Hepatocyte (in vitro differentiated cells): Measurements from ENCODE around the gene GALNT13. TPM values are rescaled to one million over a fixed set of nuclear protein-coding genes. Genes with fewer than 3 reads are reported as not detected.

Experiments used
- DNase-seq: peaks from one replicate; pipeline ENCODE4 v3.0.0-alpha.2; 2016; ENCODE audit warnings: low spot score
- H2AFZ ChIP-seq: fragments of 200-600 bp; sonication (generic); 2 replicates; pipeline ENCODE4 v1.6.0; 2016; ENCODE audit warnings: antibody characterized with exemption, mild to moderate bottlenecking
- H3K27ac ChIP-seq: fragments of 200-600 bp; sonication (generic); 2 replicates; pipeline ENCODE4 v1.5.1; 2016; ENCODE audit warnings: mild to moderate bottlenecking
- H3K27me3 ChIP-seq: fragments of 200-600 bp; sonication (generic); 2 replicates; pipeline ENCODE4 v1.6.1; 2016
- H3K36me3 ChIP-seq: fragments of 200-600 bp; sonication (generic); replicated peaks from 2 replicates; pipeline ENCODE4 v1.5.1; 2016; ENCODE audit warnings: low read depth; ENCODE audit not compliant: insufficient read depth
- H3K4me1 ChIP-seq: fragments of 200-600 bp; sonication (generic); 2 replicates; pipeline ENCODE4 v1.5.1; 2016; ENCODE audit warnings: mild to moderate bottlenecking, moderate library complexity; ENCODE audit not compliant: insufficient read depth
- H3K4me2 ChIP-seq: fragments of 200-600 bp; sonication (generic); 2 replicates; pipeline ENCODE4 v1.6.0; 2016
- H3K4me3 ChIP-seq: fragments of 200-600 bp; sonication (generic); 2 replicates; pipeline ENCODE4 v1.5.1; 2016; ENCODE audit warnings: mild to moderate bottlenecking
- H3K79me2 ChIP-seq: fragments of 200-600 bp; sonication (generic); 2 replicates; pipeline ENCODE4 v1.6.0; 2017; ENCODE audit warnings: mild to moderate bottlenecking
- H3K9me2 ChIP-seq: fragments of 200-600 bp; sonication (generic); replicated peaks from 2 replicates; pipeline ENCODE4 v1.6.0; 2017; ENCODE audit warnings: mild to moderate bottlenecking; ENCODE audit not compliant: insufficient read depth
- H3K9me3 ChIP-seq: fragments of 200-600 bp; sonication (generic); 2 replicates; pipeline ENCODE4 v1.5.1; 2016; ENCODE audit warnings: low read depth, mild to moderate bottlenecking
- H4K20me1 ChIP-seq: fragments of 200-600 bp; sonication (generic); 2 replicates; pipeline ENCODE4 v1.6.0; 2016; ENCODE audit warnings: mild to moderate bottlenecking; ENCODE audit not compliant: insufficient read depth, poor library complexity, severe bottlenecking
- CTCF ChIP-seq: fragments of 200-600 bp; sonication (generic); IDR thresholded peaks from 2 replicates; pipeline ENCODE4 v1.5.1; 2016; ENCODE audit warnings: antibody characterized with exemption, mild to moderate bottlenecking; ENCODE audit not compliant: poor library complexity
- EZH2 ChIP-seq: fragments of 200-600 bp; sonication (generic); IDR thresholded peaks from 2 replicates; pipeline ENCODE4 v1.6.1; 2016; ENCODE audit warnings: antibody characterized with exemption, mild to moderate bottlenecking, borderline replicate concordance
- EZH2phosphoT487 ChIP-seq: fragments of 200-600 bp; sonication (generic); IDR thresholded peaks from one replicate; pipeline ENCODE4 v1.6.1; 2018; ENCODE audit warnings: antibody characterized with exemption, mild to moderate bottlenecking, low read depth, moderate library complexity; ENCODE audit not compliant: unreplicated experiment, severe bottlenecking
- WGBS: methylation state at CpG from one replicate; pipeline ENCODE4 v1.1.6; 2016; ENCODE audit warnings: low lambda C conversion rate; ENCODE audit errors: missing lambda C conversion rate; 5-methylcytosine and 5-hydroxymethylcytosine counted together
- polyA plus RNA-seq: library from polyadenylated mRNA; unstranded; fragments of >200 nt; fragmentation: Nextera tagmentation; extraction: Ambion mirVana; gene quantifications from 2 replicates; pipeline ENCODE4 v1.2.1, GENCODE V29; 2016
- total RNA-seq: library from RNA; depleted of rRNA; stranded (reverse); fragments of >200 nt; gene quantifications from 2 replicates; pipeline ENCODE4 v1.2.3, GENCODE V29; 2014

GALNT13 gene
- total and polyA plus RNA-seq, 2 experiments from 2014 or later, result 25.6 to 53.5 TPM

GRCh38 chr2:154490530-154490929 is 618.8 kb downstream of the GALNT13 start:
- 89% methylated on average over 1 of the region's 1 CpG for WGBS
- no peaks in the 10 kb centered on the region for H4K20me1 ChIP-seq

GRCh38 chr2:154495455-154495868 is 623.7 kb downstream of the GALNT13 start:
- H3K27me3 ChIP-seq, result no peaks in the 10 kb centered on the region
- H3K36me3 ChIP-seq, result no peaks in the 10 kb centered on the region
- peak; percentile 17 for DNase-seq
- peak overlapping the region; percentile 8 for H3K27ac ChIP-seq
- no peaks in the 10 kb centered on the region for H3K4me1 ChIP-seq
- no peak overlapping the region for H2AFZ ChIP-seq
- TF ChIP-seq EZH2 (no peak), EZH2phosphoT487 (no peak), CTCF (no peak)
- H3K9me3 ChIP-seq, result no peaks in the 10 kb centered on the region
- no peaks in the 10 kb centered on the region for H3K9me2 ChIP-seq
- H3K4me3 ChIP-seq, result no peak overlapping the region
- 49% methylated on average over 4 of the region's 4 CpGs for WGBS
- H3K79me2 ChIP-seq, result no peaks in the 10 kb centered on the region
- H4K20me1 ChIP-seq, result no peaks in the 10 kb centered on the region
- H3K4me2 ChIP-seq, result peak overlapping the region; percentile 35

More at GRCh38 chr2:154490530-154490929, 618.8 kb downstream of the GALNT13 start:
- Histone ChIP-seq H3K36me3 (no peaks in the 10 kb centered on the region), H2AFZ (no peak overlapping the region), H3K4me2 (no peak overlapping the region), H3K9me2 (no peaks in the 10 kb centered on the region), H3K4me1 (peaks cover 4% of the 10 kb centered on the region), H3K27ac (no peak overlapping the region), H3K27me3 (no peaks in the 10 kb centered on the region), H3K9me3 (no peaks in the 10 kb centered on the region), H3K79me2 (no peaks in the 10 kb centered on the region), H3K4me3 (no peak overlapping the region)
- no peak for DNase-seq
- TF ChIP-seq EZH2, result no peak
- no peak for TF ChIP-seq CTCF
- no peak for TF ChIP-seq EZH2phosphoT487

- DNase-seq, result no peak
- Histone ChIP-seq H3K36me3 (no peaks in the 10 kb centered on the region), H3K4me2 (no peak overlapping the region), H2AFZ (no peak overlapping the region), H3K27me3 (no peaks in the 10 kb centered on the region), H3K9me3 (no peaks in the 10 kb centered on the region), H3K79me2 (no peaks in the 10 kb centered on the region), H4K20me1 (no peaks in the 10 kb centered on the region), H3K4me3 (no peak overlapping the region), H3K9me2 (no peaks in the 10 kb centered on the region), H3K4me1 (no peaks in the 10 kb centered on the region), H3K27ac (no peak overlapping the region)
- TF ChIP-seq EZH2 (no peak), CTCF (no peak), EZH2phosphoT487 (no peak)
Measured at GRCh38 chr2:154497019-154497418, 625.3 kb downstream of the GALNT13 start.
